Neural cell (in vitro differentiated cells): Measurements from ENCODE around the gene TXNDC2. TPM values are rescaled to one million over a fixed set of nuclear protein-coding genes. Genes with fewer than 3 reads are reported as not detected.

Experiments used
- H2AFZ ChIP-seq: fragments of 200-600, 300-800 bp; sonication (generic), shearing (Covaris generic); 2 replicates; pipeline ENCODE4 v1.6.0; 2014; ENCODE audit warnings: low read depth, mild to moderate bottlenecking, antibody characterized with exemption, low read length, moderate library complexity
- H3F3A ChIP-seq: fragments of 200-600 bp; shearing (Covaris generic); 2 replicates; pipeline ENCODE4 v1.6.1; 2016; ENCODE audit warnings: mild to moderate bottlenecking, moderate library complexity, mixed read lengths, antibody characterized with exemption, low read length; ENCODE audit not compliant: insufficient read depth, poor library complexity, severe bottlenecking
- H3K27ac ChIP-seq: fragments of 200-600, 300-800 bp; sonication (generic), shearing (Covaris generic); 2 replicates; pipeline ENCODE4 v1.5.1; 2014; ENCODE audit warnings: mild to moderate bottlenecking, low read length, moderate library complexity
- H3K27me3 ChIP-seq: fragments of 300-800, 200-600 bp; sonication (generic), shearing (Covaris generic); 2 replicates; pipeline ENCODE4 v1.6.0; 2014; ENCODE audit warnings: mild to moderate bottlenecking, low read depth, low read length, moderate library complexity; ENCODE audit not compliant: insufficient read depth
- H3K36me3 ChIP-seq: fragments of 300-800, 200-600 bp; sonication (generic), shearing (Covaris generic); 2 replicates; pipeline ENCODE4 v1.5.1; 2014; ENCODE audit warnings: mild to moderate bottlenecking, antibody characterized with exemption, low read length, moderate library complexity; ENCODE audit not compliant: insufficient read depth
- H3K4me2 ChIP-seq: fragments of 300-800, 200-600 bp; sonication (generic), shearing (Covaris generic); 2 replicates; pipeline ENCODE4 v1.6.0; 2014; ENCODE audit warnings: mild to moderate bottlenecking, low read length
- H3K4me3 ChIP-seq: fragments of 300-800, 200-600 bp; sonication (generic), shearing (Covaris generic); 2 replicates; pipeline ENCODE4 v1.5.1; 2014; ENCODE audit warnings: mild to moderate bottlenecking, low read length, moderate library complexity
- H3K79me2 ChIP-seq: fragments of 200-600 bp; shearing (Covaris generic); replicated peaks from 2 replicates; pipeline ENCODE4 v1.6.0; 2014; ENCODE audit warnings: mild to moderate bottlenecking, low read length, moderate library complexity; ENCODE audit not compliant: insufficient read depth
- H3K9ac ChIP-seq: fragments of 300-800, 200-600 bp; sonication (generic), shearing (Covaris generic); 2 replicates; pipeline ENCODE4 v1.6.1; 2016; ENCODE audit warnings: mild to moderate bottlenecking, low read length, mixed read lengths
- H3K9me2 ChIP-seq: fragments of 200-600 bp; shearing (Covaris generic); 2 replicates; pipeline ENCODE4 v1.6.1; 2016; ENCODE audit warnings: mild to moderate bottlenecking, low read length, mixed read lengths; ENCODE audit not compliant: insufficient read depth
- H3K9me3 ChIP-seq: fragments of 200-600, 300-800 bp; sonication (generic), shearing (Covaris generic); 2 replicates; pipeline ENCODE4 v1.6.1; 2016; ENCODE audit warnings: mild to moderate bottlenecking, mixed run types, low read length, moderate library complexity, mixed read lengths
- H4K20me1 ChIP-seq: fragments of 200-600 bp; shearing (Covaris generic); 2 replicates; pipeline ENCODE4 v1.6.1; 2016; ENCODE audit warnings: mild to moderate bottlenecking, mixed run types; ENCODE audit not compliant: insufficient read depth
- EP300 ChIP-seq: fragments of 450-650 bp; conservative IDR thresholded peaks from 2 replicates; pipeline ENCODE4 v1.6.1; 2014; ENCODE audit warnings: antibody characterized with exemption, mild to moderate bottlenecking, moderate library complexity; ENCODE audit not compliant: poor library complexity, severe bottlenecking
- EZH2 ChIP-seq: fragments of 200-600, 300-800 bp; shearing (Covaris generic), sonication (generic); IDR thresholded peaks from 2 replicates; pipeline ENCODE4 v1.6.1; 2014; ENCODE audit warnings: antibody characterized with exemption, low read length, borderline replicate concordance, mild to moderate bottlenecking; ENCODE audit not compliant: insufficient read depth, poor library complexity, severe bottlenecking
- MXI1 ChIP-seq: fragments of 450-650 bp; conservative IDR thresholded peaks from 2 replicates; pipeline ENCODE4 v1.6.1; 2014; ENCODE audit warnings: antibody characterized with exemption, mild to moderate bottlenecking; ENCODE audit not compliant: poor library complexity, severe bottlenecking
- POLR2AphosphoS5 ChIP-seq: IDR thresholded peaks from 2 replicates; pipeline ENCODE4 v1.6.1; 2012
- RAD21 ChIP-seq: fragments of 450-650 bp; conservative IDR thresholded peaks from 2 replicates; pipeline ENCODE4 v1.6.1; 2014; ENCODE audit warnings: antibody characterized with exemption, mild to moderate bottlenecking, moderate library complexity
- SMC3 ChIP-seq: fragments of 450-650 bp; conservative IDR thresholded peaks from 2 replicates; pipeline ENCODE4 v1.6.1; 2014; ENCODE audit warnings: antibody characterized with exemption, mild to moderate bottlenecking, moderate library complexity; ENCODE audit not compliant: poor library complexity
- TAF1 ChIP-seq: IDR thresholded peaks from 2 replicates; pipeline ENCODE4 v1.6.1; 2012; ENCODE audit warnings: low read depth
- polyA plus RNA-seq: library from polyadenylated mRNA; depleted of rRNA; stranded (reverse); fragments of >200 nt; gene quantifications from 2 replicates; pipeline ENCODE4 v1.2.3, GENCODE V29; 2014
- TF ChIP-seq, protein P1 (sequence below): IDR thresholded peaks from 2 replicates; pipeline ENCODE4 v1.6.1; 2012; ENCODE audit warnings: borderline replicate concordance
- TF ChIP-seq, protein P2 (sequence below): fragments of 450-650 bp; IDR thresholded peaks from 2 replicates; pipeline ENCODE4 v1.5.1; 2014; ENCODE audit warnings: antibody characterized with exemption, mild to moderate bottlenecking, moderate library complexity; ENCODE audit not compliant: poor library complexity, severe bottlenecking

TXNDC2 gene
- polyA plus RNA-seq, 1 donor from 2014 or later, result 0.41 TPM

- H2AFZ ChIP-seq, result no peak overlapping the region
Measured at GRCh38 chr18:9849407-9850283, 36.1 kb upstream of the TXNDC2 start.

DNA sequence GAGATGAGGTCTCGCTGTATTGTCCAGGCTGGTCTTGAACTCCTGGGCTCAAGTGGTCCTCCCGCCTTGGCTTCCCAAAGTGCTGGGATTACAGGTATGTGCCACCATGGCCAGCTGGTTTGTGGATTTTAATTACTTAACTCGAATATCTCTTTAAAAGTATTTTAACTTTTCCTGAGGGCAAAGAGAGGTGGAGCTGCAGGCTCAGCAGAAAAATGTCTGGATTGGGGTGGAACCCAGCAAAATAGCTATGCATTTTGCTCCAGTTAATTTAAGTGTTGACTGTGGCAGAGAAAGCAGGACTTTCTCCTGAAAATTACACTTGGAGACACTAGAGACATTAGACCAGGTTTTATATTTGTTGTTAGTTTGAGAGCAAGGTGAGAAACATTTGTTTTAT lies 35.5 kb upstream of the TXNDC2 start:
- Histone ChIP-seq H3K9me3 (no peaks in the 10 kb centered on the region), H4K20me1 (no peaks in the 10 kb centered on the region), H3K27me3 (no peaks in the 10 kb centered on the region), H3K79me2 (no peaks in the 10 kb centered on the region), H3K36me3 (no peaks in the 10 kb centered on the region), H3K4me2 (no peak overlapping the region), H2AFZ (no peak overlapping the region), H3F3A (no peaks in the 10 kb centered on the region), H3K9ac (no peak overlapping the region), H3K4me3 (no peak overlapping the region), H3K27ac (no peak overlapping the region), H3K9me2 (no peaks in the 10 kb centered on the region)
- TF ChIP-seq POLR2AphosphoS5 (no peak), SMC3 (no peak), EZH2 (no peak), EP300 (no peak), RAD21 (no peak), MXI1 (no peak), TAF1 (no peak)
- TF ChIP-seq, protein P1, sequence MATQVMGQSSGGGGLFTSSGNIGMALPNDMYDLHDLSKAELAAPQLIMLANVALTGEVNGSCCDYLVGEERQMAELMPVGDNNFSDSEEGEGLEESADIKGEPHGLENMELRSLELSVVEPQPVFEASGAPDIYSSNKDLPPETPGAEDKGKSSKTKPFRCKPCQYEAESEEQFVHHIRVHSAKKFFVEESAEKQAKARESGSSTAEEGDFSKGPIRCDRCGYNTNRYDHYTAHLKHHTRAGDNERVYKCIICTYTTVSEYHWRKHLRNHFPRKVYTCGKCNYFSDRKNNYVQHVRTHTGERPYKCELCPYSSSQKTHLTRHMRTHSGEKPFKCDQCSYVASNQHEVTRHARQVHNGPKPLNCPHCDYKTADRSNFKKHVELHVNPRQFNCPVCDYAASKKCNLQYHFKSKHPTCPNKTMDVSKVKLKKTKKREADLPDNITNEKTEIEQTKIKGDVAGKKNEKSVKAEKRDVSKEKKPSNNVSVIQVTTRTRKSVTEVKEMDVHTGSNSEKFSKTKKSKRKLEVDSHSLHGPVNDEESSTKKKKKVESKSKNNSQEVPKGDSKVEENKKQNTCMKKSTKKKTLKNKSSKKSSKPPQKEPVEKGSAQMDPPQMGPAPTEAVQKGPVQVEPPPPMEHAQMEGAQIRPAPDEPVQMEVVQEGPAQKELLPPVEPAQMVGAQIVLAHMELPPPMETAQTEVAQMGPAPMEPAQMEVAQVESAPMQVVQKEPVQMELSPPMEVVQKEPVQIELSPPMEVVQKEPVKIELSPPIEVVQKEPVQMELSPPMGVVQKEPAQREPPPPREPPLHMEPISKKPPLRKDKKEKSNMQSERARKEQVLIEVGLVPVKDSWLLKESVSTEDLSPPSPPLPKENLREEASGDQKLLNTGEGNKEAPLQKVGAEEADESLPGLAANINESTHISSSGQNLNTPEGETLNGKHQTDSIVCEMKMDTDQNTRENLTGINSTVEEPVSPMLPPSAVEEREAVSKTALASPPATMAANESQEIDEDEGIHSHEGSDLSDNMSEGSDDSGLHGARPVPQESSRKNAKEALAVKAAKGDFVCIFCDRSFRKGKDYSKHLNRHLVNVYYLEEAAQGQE, result no peak
- TF ChIP-seq, protein P2, sequence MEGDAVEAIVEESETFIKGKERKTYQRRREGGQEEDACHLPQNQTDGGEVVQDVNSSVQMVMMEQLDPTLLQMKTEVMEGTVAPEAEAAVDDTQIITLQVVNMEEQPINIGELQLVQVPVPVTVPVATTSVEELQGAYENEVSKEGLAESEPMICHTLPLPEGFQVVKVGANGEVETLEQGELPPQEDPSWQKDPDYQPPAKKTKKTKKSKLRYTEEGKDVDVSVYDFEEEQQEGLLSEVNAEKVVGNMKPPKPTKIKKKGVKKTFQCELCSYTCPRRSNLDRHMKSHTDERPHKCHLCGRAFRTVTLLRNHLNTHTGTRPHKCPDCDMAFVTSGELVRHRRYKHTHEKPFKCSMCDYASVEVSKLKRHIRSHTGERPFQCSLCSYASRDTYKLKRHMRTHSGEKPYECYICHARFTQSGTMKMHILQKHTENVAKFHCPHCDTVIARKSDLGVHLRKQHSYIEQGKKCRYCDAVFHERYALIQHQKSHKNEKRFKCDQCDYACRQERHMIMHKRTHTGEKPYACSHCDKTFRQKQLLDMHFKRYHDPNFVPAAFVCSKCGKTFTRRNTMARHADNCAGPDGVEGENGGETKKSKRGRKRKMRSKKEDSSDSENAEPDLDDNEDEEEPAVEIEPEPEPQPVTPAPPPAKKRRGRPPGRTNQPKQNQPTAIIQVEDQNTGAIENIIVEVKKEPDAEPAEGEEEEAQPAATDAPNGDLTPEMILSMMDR, result no peak

More at GRCh38 chr18:9849407-9850283, 36.1 kb upstream of the TXNDC2 start:
- no peaks in the 10 kb centered on the region for H4K20me1 ChIP-seq
- H3K4me3 ChIP-seq, result no peak overlapping the region
- H3K9ac ChIP-seq, result no peak overlapping the region
- TF ChIP-seq, protein P2, result no peak
- TF ChIP-seq EP300, result no peak
- TF ChIP-seq, protein P1, result no peak
- TF ChIP-seq EZH2, result no peak
- no peaks in the 10 kb centered on the region for H3K27me3 ChIP-seq
- H3K4me2 ChIP-seq, result no peak overlapping the region
- H3K9me3 ChIP-seq, result no peaks in the 10 kb centered on the region
- H3K36me3 ChIP-seq, result no peaks in the 10 kb centered on the region
- no peaks in the 10 kb centered on the region for H3K9me2 ChIP-seq
- H3K27ac ChIP-seq, result no peak overlapping the region
- H3K79me2 ChIP-seq, result no peaks in the 10 kb centered on the region
- H3F3A ChIP-seq, result no peaks in the 10 kb centered on the region
